Measurements from ENCODE around the gene SLBP. TPM values are rescaled to one million over a fixed set of nuclear protein-coding genes. Genes with fewer than 3 reads are reported as not detected.

SLBP gene
- total and polyA plus RNA-seq, 10 of the 15 experiments (the other 5 are each of a cell fraction or from before 2014, with no cell fraction given): 94.4 to 278 (median 158) TPM

- TF ChIP-seq CUX1 (IDR thresholded peaks at IDR 0.05; ENCODE audit: insufficient replicate concordance, low read depth, low read length) (no peak), IRF5 (IDR thresholded peaks at IDR 0.05; ENCODE audit: borderline replicate concordance) (no peak), REST (IDR thresholded peaks at IDR 0.05; ENCODE audit: low read depth, low read length) (no peak), TCF12 (IDR thresholded peaks at IDR 0.05; ENCODE audit: low read depth, low read length) (no peak), POLR2AphosphoS5 (IDR thresholded peaks at IDR 0.05; ENCODE audit: low read length) (no peak), PAX5 (IDR thresholded peaks at IDR 0.05; ENCODE audit: borderline replicate concordance, low read depth, low read length) (no peak), FOS (IDR thresholded peaks at IDR 0.05; ENCODE audit: borderline replicate concordance, extremely low read depth, insufficient read length) (no peak), ZNF24 (IDR thresholded peaks at IDR 0.05) (no peak), SIX5 (IDR thresholded peaks at IDR 0.05; ENCODE audit: low read depth, low read length, severe bottlenecking) (no peak), TCF7 (IDR thresholded peaks at IDR 0.05; ENCODE audit: borderline replicate concordance) (no peak), CEBPB (IDR thresholded peaks at IDR 0.05; ENCODE audit: borderline replicate concordance in 1 of 2, low read depth in 2 of 2, low read length in 2 of 2) (no peak)
- TF ChIP-seq, protein P1, sequence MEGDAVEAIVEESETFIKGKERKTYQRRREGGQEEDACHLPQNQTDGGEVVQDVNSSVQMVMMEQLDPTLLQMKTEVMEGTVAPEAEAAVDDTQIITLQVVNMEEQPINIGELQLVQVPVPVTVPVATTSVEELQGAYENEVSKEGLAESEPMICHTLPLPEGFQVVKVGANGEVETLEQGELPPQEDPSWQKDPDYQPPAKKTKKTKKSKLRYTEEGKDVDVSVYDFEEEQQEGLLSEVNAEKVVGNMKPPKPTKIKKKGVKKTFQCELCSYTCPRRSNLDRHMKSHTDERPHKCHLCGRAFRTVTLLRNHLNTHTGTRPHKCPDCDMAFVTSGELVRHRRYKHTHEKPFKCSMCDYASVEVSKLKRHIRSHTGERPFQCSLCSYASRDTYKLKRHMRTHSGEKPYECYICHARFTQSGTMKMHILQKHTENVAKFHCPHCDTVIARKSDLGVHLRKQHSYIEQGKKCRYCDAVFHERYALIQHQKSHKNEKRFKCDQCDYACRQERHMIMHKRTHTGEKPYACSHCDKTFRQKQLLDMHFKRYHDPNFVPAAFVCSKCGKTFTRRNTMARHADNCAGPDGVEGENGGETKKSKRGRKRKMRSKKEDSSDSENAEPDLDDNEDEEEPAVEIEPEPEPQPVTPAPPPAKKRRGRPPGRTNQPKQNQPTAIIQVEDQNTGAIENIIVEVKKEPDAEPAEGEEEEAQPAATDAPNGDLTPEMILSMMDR (IDR thresholded peaks at IDR 0.05 in 2 of 3, conservative IDR thresholded peaks at IDR 0.05 in 1 of 3; ENCODE audit: control insufficient read depth in 2 of 3, extremely low read depth in 1 of 3, insufficient read depth in 1 of 3, low read depth in 3 of 3, low read length in 3 of 3): peak; percentile 89 to 100 (median 98)
- TF ChIP-seq, protein P2, sequence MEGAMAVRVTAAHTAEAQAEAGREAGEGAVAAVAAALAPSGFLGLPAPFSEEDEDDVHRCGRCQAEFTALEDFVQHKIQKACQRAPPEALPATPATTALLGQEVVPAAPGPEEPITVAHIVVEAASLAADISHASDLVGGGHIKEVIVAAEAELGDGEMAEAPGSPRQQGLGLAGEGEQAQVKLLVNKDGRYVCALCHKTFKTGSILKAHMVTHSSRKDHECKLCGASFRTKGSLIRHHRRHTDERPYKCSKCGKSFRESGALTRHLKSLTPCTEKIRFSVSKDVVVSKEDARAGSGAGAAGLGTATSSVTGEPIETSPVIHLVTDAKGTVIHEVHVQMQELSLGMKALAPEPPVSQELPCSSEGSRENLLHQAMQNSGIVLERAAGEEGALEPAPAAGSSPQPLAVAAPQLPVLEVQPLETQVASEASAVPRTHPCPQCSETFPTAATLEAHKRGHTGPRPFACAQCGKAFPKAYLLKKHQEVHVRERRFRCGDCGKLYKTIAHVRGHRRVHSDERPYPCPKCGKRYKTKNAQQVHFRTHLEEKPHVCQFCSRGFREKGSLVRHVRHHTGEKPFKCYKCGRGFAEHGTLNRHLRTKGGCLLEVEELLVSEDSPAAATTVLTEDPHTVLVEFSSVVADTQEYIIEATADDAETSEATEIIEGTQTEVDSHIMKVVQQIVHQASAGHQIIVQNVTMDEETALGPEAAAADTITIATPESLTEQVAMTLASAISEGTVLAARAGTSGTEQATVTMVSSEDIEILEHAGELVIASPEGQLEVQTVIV (IDR thresholded peaks at IDR 0.05; ENCODE audit: borderline replicate concordance, partially characterized antibody): no peak
Measured at GRCh38 chr4:1726146-1726934, 14.2 kb upstream of the SLBP start (continued).

Data from GM12878 (cell line).